ENCODE data around the gene CARM1.

DNA sequence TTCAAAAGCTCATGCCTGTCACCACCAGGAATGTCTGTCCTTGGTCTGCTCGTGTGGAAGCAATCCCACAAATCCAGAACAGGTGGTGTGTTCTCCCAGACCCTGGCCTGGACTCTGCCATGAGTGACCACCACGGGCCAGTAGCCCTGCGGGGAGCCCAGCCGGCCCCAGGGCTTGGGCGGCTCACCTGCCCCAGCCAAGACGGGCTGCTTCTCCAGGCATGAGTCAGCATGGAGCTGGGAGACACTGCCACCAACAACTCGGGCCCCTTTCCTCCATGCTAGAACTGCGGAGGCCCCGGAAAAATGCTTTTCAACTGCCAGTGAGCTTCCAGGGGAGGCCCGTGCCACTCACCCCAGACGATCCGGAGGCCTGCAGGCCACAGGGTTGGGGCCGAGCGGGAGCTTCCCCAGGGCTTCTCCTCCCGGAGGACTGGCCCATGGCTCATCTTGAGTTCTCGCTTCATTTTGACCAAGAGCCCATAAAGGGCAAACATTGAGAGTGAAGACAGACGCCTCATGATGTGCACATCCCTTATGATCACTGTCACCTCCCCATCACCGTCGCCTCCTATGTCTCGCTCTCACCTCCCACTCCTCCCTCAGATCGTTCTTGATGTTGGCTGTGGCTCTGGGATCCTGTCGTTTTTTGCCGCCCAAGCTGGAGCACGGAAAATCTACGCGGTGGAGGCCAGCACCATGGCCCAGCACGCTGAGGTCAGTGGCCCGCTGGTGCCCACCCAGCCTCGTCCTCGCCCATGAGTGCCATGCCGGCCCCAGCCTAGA lies 40.4 kb downstream of the CARM1 start:
- TF ChIP-seq, protein P1, sequence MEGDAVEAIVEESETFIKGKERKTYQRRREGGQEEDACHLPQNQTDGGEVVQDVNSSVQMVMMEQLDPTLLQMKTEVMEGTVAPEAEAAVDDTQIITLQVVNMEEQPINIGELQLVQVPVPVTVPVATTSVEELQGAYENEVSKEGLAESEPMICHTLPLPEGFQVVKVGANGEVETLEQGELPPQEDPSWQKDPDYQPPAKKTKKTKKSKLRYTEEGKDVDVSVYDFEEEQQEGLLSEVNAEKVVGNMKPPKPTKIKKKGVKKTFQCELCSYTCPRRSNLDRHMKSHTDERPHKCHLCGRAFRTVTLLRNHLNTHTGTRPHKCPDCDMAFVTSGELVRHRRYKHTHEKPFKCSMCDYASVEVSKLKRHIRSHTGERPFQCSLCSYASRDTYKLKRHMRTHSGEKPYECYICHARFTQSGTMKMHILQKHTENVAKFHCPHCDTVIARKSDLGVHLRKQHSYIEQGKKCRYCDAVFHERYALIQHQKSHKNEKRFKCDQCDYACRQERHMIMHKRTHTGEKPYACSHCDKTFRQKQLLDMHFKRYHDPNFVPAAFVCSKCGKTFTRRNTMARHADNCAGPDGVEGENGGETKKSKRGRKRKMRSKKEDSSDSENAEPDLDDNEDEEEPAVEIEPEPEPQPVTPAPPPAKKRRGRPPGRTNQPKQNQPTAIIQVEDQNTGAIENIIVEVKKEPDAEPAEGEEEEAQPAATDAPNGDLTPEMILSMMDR (IDR thresholded peaks at IDR 0.05), result no peak
- TF ChIP-seq EZH2 (IDR thresholded peaks at IDR 0.05), result no peak
